Choroid plexus epithelial cell (primary cell): ENCODE measurements around the gene GGCT.
"Not testable (repeated sequence)": the region's sequence is repeated elsewhere in the genome, so short reads cannot be mapped to it uniquely, and the experiment has no call there.

ENCODE experiments used
- DNase-seq: peaks from one replicate; pipeline ENCODE4 v3.0.0-alpha.2; 2010; ENCODE audit warnings: low read depth
- H3K4me3 ChIP-seq: 2 replicates; pipeline ENCODE4 v1.5.1; 2011; ENCODE audit warnings: low read depth, mild to moderate bottlenecking, control low read depth, low read length, moderate library complexity
- CTCF ChIP-seq: conservative IDR thresholded peaks from 2 replicates; pipeline ENCODE4 v1.5.1; 2011; ENCODE audit warnings: low read depth, mild to moderate bottlenecking, control low read depth, inconsistent platforms, low read length, moderate library complexity

Gene GGCT

GRCh38 chr7:30501264-30501663, 3.4 kb downstream of the GGCT start:
- no peak overlapping the region for H3K4me3 ChIP-seq
- no peak for DNase-seq
- TF ChIP-seq CTCF = no peak

GRCh38 chr7:30493228-30493627, 11.4 kb downstream of the GGCT start:
- no peak for DNase-seq
- no peak overlapping the region for H3K4me3 ChIP-seq
- TF ChIP-seq CTCF = no peak

DNA sequence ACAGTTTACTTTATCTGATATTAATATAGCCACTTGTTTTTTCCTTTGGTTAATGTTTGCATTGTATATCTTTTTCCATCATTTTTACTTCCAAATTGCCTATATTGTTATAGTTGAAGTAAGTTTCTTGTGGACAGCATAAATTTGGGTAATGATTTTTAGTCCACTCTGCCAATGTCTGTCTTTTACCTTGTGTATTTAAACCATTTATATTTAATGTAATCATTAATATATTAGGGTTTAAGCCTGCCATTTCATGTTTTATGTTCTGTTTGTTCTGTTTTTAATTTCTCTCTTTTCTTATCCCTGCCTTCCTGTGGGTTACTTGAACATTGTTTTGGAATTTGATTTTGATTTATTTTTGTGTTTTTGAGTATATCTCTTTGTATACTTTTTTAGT, 13.2 kb downstream of the GGCT start:
- H3K4me3 ChIP-seq = no peak overlapping the region
- no peak for TF ChIP-seq CTCF
- DNase-seq = no peak

DNA sequence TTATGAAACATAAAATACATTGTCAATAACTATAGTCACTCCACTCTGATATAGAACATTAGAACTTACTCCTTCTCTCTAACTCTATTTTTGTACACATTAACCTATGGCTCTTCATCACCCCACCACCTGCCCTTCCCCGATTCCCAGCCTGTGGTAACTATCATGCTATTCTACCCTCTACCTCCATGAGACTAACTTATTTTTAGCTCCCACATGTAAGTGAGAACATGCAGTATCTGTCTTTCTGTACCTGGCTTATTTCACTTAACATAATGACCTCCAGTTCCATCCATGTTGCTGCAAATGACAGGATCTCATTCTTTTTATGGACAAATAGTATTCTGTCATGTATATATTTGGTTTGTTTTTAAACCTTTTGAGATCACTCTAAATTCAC, 17.3 kb downstream of the GGCT start:
- TF ChIP-seq CTCF = no peak
- no peak for DNase-seq

GRCh38 chr7:30485667-30486066, 19.0 kb downstream of the GGCT start:
- no peak overlapping the region for H3K4me3 ChIP-seq
- no peak for DNase-seq
- TF ChIP-seq CTCF = no peak

More for the DNA sequence above, 17.3 kb downstream of the GGCT start:
- no peak overlapping the region for H3K4me3 ChIP-seq

GRCh38 chr7:30481416-30481815, 23.2 kb downstream of the GGCT start:
- H3K4me3 ChIP-seq, DNase-seq: not testable (repeated sequence)

DNA sequence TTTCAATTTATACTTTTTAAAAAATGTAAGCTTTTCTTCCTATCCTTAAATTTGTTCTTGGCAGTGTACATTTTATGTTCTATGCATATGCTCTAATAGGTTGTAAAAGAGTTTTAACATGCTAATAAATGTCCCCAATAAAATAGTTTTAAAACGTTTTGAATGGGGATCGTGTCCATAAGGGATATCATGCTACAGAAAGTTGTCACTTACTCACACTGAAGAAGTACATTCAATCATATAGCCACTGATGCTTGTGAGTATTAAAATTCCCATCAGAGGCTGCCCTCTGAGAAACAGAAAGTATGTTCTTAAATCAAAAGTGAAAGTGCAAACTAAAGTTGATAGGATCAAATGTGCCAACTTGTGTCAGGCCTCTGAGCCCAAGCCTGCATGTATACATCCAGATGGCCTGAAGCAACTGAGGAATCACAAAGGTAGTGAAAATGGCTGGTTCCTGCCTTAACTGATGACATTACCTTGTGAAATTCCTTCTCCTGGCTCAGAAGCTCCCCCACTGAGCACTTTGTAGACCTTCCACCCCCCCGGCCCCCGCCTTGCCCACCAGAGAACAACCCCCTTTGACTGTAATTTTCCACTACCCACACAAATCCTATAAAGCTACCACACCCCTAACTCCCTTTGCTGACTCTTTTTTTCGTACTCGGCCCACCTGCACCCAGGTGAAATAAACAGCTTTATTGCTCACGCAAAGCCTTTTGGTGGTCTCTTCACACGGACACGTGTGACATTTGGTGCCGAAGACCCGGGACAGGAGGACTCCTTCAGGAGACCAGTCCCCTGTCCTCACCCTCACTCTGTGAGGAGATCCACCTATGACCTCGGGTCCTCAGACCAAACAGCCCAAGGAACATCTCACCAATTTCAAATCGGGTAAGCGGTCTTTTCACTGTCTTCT, 25.2 kb downstream of the GGCT start:
- peak; percentile 75 for DNase-seq
- peak overlapping the region; percentile 82 for H3K4me3 ChIP-seq
- TF ChIP-seq CTCF = no peak
